K562 (cell line): ENCODE measurements around the gene SCARF1. TPM values are rescaled to one million over a fixed set of nuclear protein-coding genes. Genes with fewer than 3 reads are reported as not detected.
A peak's percentile ranks its signal among the peaks of the same experiment; 100 is the strongest.

Experiments
- BRD4 ChIP-seq: fragments of 200-600 bp; sonication (generic); IDR thresholded peaks from 2 replicates; pipeline ENCODE4 v1.6.1; 2017; ENCODE audit warnings: inconsistent platforms
- CHD2 ChIP-seq: IDR thresholded peaks from 2 replicates; pipeline ENCODE4 v1.6.1; 2011; ENCODE audit warnings: low read depth, low read length
- CREB1 ChIP-seq, 2 experiments: sonication (generic) in 1 of 2; formaldehyde crosslinking in 1 of 2; IDR thresholded peaks; 2 replicates each; pipeline versions ENCODE4 v1.6.1 to v1.8.0; 2012 to 2022; ENCODE audit warnings: inconsistent platforms in 1 of 2, mild to moderate bottlenecking in 1 of 2, missing genetic modification reagents in 1 of 2, moderate library complexity in 1 of 2
- GABPB1 ChIP-seq: sonication (generic); formaldehyde crosslinking; IDR thresholded peaks from 2 replicates; pipeline ENCODE4 v1.8.0; 2022; ENCODE audit warnings: mild to moderate bottlenecking, missing genetic modification reagents
- MAZ ChIP-seq, 2 experiments: fragments of 450-650 bp in 1 of 2; sonication (generic) in 1 of 2; formaldehyde crosslinking; IDR thresholded peaks in 1 of 2; conservative IDR thresholded peaks in 1 of 2; 2 replicates each; pipeline versions ENCODE4 v1.4.0 to v1.5.0; 2020; ENCODE audit warnings: mild to moderate bottlenecking in 1 of 2, missing genetic modification reagents in 1 of 2
- MBD2 ChIP-seq: sonication (generic); IDR thresholded peaks from 2 replicates; pipeline ENCODE4 v1.6.1; 2016; ENCODE audit warnings: low read depth, borderline replicate concordance
- MECOM ChIP-seq: fragments of 250-450 bp; sonication (Bioruptor Pico); IDR thresholded peaks from 2 replicates; pipeline ENCODE4 v1.8.0; 2022; ENCODE audit warnings: inconsistent platforms
- NELFE ChIP-seq: IDR thresholded peaks from 2 replicates; pipeline ENCODE4 v1.6.1; 2011; ENCODE audit warnings: mild to moderate bottlenecking; ENCODE audit not compliant: insufficient read depth, insufficient read length
- SIN3B ChIP-seq: fragments of 450-650 bp; IDR thresholded peaks from 2 replicates; pipeline ENCODE4 v1.6.1; 2017; ENCODE audit warnings: low read depth, mild to moderate bottlenecking, moderate library complexity
- polyA plus RNA-seq, 8 experiments: library from polyadenylated mRNA; depleted of rRNA in 4 of 8; stranded (reverse) in 5 of 8; unstranded in 3 of 8; fragments of >200 nt; fragmentation: Nextera tagmentation in 2 of 8; fragmentation: Illumina TruSeq in 1 of 8; extraction: Ambion mirVana in 2 of 8; extraction: Trizol in 1 of 8; gene quantifications; 2 replicates each; pipeline versions ENCODE4 v1.2.1 to v1.2.3, GENCODE V29; 2011 to 2014; ENCODE audit warnings: inconsistent platforms in 1 of 8, missing spikeins in 1 of 8
- total RNA-seq, 7 experiments: library from RNA; depleted of rRNA in 6 of 7; stranded (reverse); fragments of >200 nt in 6 of 7; fragmentation: Illumina TruSeq in 2 of 7; extraction: Trizol in 2 of 7; gene quantifications; 2 replicates each; pipeline versions ENCODE4 v1.2.1 to v1.2.3, GENCODE V29; 2011 to 2021; ENCODE audit warnings: low replicate concordance in 1 of 7
- TF ChIP-seq, protein P1 (sequence below): sonication (generic); formaldehyde crosslinking; IDR thresholded peaks from 2 replicates; pipeline ENCODE4 v1.8.0; 2022; ENCODE audit warnings: missing genetic modification reagents, mild to moderate bottlenecking, borderline replicate concordance
- TF ChIP-seq, protein P2 (sequence below): fragments of 450-650 bp; formaldehyde crosslinking; conservative IDR thresholded peaks from 2 replicates; pipeline ENCODE4 v1.4.0; 2022; ENCODE audit warnings: mild to moderate bottlenecking, missing genetic modification characterization
- TF ChIP-seq, protein P3 (sequence below): fragments of 150-350 bp; conservative IDR thresholded peaks from 2 replicates; pipeline ENCODE4 v1.6.1; 2014; ENCODE audit warnings: low read length
- TF ChIP-seq, protein P4 (sequence below): fragments of 450-650 bp; IDR thresholded peaks from 2 replicates; pipeline ENCODE4 v1.6.1; 2016; ENCODE audit warnings: missing biosample characterization, missing genetic modification characterization
- TF ChIP-seq, protein P5 (sequence below): fragments of 250-450 bp; sonication (Bioruptor Pico); IDR thresholded peaks from 2 replicates; pipeline ENCODE4 v1.4.0; 2020

SCARF1 gene
- total and polyA plus RNA-seq, 9 of the 15 experiments (the other 6 are each of a cell fraction or from before 2014, with no cell fraction given) = 0.04 to 2.1 (median 0.63) TPM

DNA sequence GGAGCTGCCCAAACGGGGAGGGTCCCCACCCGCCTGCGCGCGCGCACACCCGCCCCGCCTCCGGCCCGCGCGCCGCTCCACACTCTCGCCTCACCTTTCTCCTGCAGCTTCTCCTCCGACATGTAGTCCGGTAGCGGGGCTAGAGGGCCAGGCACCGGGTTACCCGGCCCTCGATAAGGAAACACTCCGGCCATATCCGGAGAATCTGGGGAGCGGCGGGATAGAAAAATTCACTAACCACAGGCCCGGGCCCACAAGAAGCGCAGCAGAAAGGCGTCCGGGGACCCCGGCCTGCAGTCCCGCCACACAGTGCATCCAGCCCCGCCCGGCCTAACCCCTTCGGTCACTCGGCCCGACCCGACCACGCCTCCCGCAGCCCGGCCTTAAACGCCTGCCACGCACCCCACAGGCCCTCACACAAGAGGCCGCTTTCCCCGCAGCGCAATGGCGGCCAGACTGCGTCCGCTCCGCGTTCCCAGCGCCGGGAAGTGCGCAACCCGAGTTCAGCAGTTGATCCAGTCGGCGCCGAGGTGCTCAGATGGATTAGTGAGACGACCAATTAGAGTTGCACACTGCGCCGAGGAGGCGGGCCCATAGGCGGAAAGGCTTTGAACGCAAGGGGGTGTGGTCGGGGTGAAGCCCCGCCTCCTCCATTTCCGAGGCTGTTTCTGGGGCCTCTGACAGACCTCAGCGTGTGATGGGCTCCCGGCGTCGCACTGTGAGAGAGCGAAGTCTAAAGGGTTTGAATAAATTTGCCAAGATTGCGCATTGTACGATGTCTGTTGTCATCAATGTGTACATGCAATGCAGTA, 39.1 kb upstream of the SCARF1 start, which contains the start of gene PRPF8 (continued):
- TF ChIP-seq NELFE (no peak), CREB1 (IDR thresholded peaks at IDR 0.05) (peak; percentile 47; the same call in 1 of the 2 replicates), CREB1 (CRISPR knock-in tag; IDR thresholded peaks at IDR 0.05) (0 out of 2 replicates have a peak, but pooled peaks have one; percentile 41), SIN3B (peak; percentile 28; the same call in 1 of the 2 replicates), MAZ (CRISPR knock-in tag; conservative IDR thresholded peaks at IDR 0.05 in 1 of 2, IDR thresholded peaks at IDR 0.05 in 1 of 2) (peak in 1 of 2 experiments; percentile 37; a peak in 1 of 4 replicates), MECOM (no peak), GABPB1 (CRISPR knock-in tag) (peak; percentile 79), BRD4 (0 out of 2 replicates have a peak, but pooled peaks have one; percentile 29), MBD2 (peak; percentile 93), CHD2 (peak; percentile 37; the same call in 1 of the 2 replicates)
- TF ChIP-seq, protein P1, sequence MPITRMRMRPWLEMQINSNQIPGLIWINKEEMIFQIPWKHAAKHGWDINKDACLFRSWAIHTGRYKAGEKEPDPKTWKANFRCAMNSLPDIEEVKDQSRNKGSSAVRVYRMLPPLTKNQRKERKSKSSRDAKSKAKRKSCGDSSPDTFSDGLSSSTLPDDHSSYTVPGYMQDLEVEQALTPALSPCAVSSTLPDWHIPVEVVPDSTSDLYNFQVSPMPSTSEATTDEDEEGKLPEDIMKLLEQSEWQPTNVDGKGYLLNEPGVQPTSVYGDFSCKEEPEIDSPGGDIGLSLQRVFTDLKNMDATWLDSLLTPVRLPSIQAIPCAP (CRISPR knock-in tag) = no peak
- TF ChIP-seq, protein P2, sequence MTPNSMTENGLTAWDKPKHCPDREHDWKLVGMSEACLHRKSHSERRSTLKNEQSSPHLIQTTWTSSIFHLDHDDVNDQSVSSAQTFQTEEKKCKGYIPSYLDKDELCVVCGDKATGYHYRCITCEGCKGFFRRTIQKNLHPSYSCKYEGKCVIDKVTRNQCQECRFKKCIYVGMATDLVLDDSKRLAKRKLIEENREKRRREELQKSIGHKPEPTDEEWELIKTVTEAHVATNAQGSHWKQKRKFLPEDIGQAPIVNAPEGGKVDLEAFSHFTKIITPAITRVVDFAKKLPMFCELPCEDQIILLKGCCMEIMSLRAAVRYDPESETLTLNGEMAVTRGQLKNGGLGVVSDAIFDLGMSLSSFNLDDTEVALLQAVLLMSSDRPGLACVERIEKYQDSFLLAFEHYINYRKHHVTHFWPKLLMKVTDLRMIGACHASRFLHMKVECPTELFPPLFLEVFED (CRISPR knock-in tag) = no peak
- TF ChIP-seq, protein P3, sequence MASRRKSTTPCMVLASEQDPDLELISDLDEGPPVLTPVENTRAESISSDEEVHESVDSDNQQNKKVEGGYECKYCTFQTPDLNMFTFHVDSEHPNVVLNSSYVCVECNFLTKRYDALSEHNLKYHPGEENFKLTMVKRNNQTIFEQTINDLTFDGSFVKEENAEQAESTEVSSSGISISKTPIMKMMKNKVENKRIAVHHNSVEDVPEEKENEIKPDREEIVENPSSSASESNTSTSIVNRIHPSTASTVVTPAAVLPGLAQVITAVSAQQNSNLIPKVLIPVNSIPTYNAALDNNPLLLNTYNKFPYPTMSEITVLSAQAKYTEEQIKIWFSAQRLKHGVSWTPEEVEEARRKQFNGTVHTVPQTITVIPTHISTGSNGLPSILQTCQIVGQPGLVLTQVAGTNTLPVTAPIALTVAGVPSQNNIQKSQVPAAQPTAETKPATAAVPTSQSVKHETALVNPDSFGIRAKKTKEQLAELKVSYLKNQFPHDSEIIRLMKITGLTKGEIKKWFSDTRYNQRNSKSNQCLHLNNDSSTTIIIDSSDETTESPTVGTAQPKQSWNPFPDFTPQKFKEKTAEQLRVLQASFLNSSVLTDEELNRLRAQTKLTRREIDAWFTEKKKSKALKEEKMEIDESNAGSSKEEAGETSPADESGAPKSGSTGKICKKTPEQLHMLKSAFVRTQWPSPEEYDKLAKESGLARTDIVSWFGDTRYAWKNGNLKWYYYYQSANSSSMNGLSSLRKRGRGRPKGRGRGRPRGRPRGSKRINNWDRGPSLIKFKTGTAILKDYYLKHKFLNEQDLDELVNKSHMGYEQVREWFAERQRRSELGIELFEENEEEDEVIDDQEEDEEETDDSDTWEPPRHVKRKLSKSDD = peak; percentile 49; the same call in 1 of the 2 replicates
- TF ChIP-seq, protein P4, sequence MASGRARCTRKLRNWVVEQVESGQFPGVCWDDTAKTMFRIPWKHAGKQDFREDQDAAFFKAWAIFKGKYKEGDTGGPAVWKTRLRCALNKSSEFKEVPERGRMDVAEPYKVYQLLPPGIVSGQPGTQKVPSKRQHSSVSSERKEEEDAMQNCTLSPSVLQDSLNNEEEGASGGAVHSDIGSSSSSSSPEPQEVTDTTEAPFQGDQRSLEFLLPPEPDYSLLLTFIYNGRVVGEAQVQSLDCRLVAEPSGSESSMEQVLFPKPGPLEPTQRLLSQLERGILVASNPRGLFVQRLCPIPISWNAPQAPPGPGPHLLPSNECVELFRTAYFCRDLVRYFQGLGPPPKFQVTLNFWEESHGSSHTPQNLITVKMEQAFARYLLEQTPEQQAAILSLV (tag) = no peak
- TF ChIP-seq, protein P5, sequence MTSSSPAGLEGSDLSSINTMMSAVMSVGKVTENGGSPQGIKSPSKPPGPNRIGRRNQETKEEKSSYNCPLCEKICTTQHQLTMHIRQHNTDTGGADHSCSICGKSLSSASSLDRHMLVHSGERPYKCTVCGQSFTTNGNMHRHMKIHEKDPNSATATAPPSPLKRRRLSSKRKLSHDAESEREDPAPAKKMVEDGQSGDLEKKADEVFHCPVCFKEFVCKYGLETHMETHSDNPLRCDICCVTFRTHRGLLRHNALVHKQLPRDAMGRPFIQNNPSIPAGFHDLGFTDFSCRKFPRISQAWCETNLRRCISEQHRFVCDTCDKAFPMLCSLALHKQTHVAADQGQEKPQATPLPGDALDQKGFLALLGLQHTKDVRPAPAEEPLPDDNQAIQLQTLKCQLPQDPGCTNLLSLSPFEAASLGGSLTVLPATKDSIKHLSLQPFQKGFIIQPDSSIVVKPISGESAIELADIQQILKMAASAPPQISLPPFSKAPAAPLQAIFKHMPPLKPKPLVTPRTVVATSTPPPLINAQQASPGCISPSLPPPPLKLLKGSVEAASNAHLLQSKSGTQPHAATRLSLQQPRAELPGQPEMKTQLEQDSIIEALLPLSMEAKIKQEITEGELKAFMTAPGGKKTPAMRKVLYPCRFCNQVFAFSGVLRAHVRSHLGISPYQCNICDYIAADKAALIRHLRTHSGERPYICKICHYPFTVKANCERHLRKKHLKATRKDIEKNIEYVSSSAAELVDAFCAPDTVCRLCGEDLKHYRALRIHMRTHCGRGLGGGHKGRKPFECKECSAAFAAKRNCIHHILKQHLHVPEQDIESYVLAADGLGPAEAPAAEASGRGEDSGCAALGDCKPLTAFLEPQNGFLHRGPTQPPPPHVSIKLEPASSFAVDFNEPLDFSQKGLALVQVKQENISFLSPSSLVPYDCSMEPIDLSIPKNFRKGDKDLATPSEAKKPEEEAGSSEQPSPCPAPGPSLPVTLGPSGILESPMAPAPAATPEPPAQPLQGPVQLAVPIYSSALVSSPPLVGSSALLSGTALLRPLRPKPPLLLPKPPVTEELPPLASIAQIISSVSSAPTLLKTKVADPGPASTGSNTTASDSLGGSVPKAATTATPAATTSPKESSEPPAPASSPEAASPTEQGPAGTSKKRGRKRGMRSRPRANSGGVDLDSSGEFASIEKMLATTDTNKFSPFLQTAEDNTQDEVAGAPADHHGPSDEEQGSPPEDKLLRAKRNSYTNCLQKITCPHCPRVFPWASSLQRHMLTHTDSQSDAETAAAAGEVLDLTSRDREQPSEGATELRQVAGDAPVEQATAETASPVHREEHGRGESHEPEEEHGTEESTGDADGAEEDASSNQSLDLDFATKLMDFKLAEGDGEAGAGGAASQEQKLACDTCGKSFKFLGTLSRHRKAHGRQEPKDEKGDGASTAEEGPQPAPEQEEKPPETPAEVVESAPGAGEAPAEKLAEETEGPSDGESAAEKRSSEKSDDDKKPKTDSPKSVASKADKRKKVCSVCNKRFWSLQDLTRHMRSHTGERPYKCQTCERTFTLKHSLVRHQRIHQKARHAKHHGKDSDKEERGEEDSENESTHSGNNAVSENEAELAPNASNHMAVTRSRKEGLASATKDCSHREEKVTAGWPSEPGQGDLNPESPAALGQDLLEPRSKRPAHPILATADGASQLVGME (CRISPR knock-in tag) = no peak
